GM12875 (cell line): Measurements from ENCODE around the gene GGA3.

Experiments used
- H3K4me3 ChIP-seq: one replicate; pipeline ENCODE4 v1.5.1; 2011; ENCODE audit warnings: low read depth, low read length, control low read depth
- CTCF ChIP-seq: IDR thresholded peaks from 2 replicates; pipeline ENCODE4 v1.5.1; 2011; ENCODE audit warnings: low read depth, mild to moderate bottlenecking, control low read depth, inconsistent platforms, low read length, moderate library complexity, borderline replicate concordance; ENCODE audit not compliant: insufficient read depth

Gene GGA3

GRCh38 chr17:75250009-75250471 is 11.4 kb downstream of the GGA3 start:
- peak overlapping the region; percentile 3 for H3K4me3 ChIP-seq
- TF ChIP-seq CTCF = no peak

- no peak overlapping the region for H3K4me3 ChIP-seq
- no peak for TF ChIP-seq CTCF
Measured at GRCh38 chr17:75249564-75249963, 11.8 kb downstream of the GGA3 start.

GRCh38 chr17:75246404-75246803 is 15.0 kb downstream of the GGA3 start:
- H3K4me3 ChIP-seq = no peak overlapping the region
- TF ChIP-seq CTCF = no peak

- no peak overlapping the region for H3K4me3 ChIP-seq
- TF ChIP-seq CTCF = no peak
Measured at GRCh38 chr17:75245011-75245410, 16.4 kb downstream of the GGA3 start.

GRCh38 chr17:75244133-75244866 is 17.1 kb downstream of the GGA3 start:
- TF ChIP-seq CTCF = no peak
- H3K4me3 ChIP-seq = no peak overlapping the region

GRCh38 chr17:75242461-75243042 is 18.9 kb downstream of the GGA3 start:
- no peak for TF ChIP-seq CTCF
- H3K4me3 ChIP-seq = no peak overlapping the region

GRCh38 chr17:75241996-75242460 is 19.4 kb downstream of the GGA3 start:
- no peak overlapping the region for H3K4me3 ChIP-seq
- TF ChIP-seq CTCF = no peak
